Breast epithelium (tissue), 3 donors: ENCODE data around the gene CLSTN3.

Experiments used
- POLR2AphosphoS5 ChIP-seq, 3 donors: sonication (generic); formaldehyde crosslinking; IDR thresholded peaks; one replicate each; pipeline ENCODE4 v1.6.1; 2017; ENCODE audit warnings: antibody characterized with exemption in 3 of 3
- TF ChIP-seq, protein P1 (sequence below), 3 donors: fragments of 450-650 bp; IDR thresholded peaks; one replicate each; pipeline ENCODE4 v1.5.1; 2016 to 2017; ENCODE audit warnings: antibody characterized with exemption in 3 of 3, mild to moderate bottlenecking in 3 of 3, moderate library complexity in 3 of 3

DNA sequence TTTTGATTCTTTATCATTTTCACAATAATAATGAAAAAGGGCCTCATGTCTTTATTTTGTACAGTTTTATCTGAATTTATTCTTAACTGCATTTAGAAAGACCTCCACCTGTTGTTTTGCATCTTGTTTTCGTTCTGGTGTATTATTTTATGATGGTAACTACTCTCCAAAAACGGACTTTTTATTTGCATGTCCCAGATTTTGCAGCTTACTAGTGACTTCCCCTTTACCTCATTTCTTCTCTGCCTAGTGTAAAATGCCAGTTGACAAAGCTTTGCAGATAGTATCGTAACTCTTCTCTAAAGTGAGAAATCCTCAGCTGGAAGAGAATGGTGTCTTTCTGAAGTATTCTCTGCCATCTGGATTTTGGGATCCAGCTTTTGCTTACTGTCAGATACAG lies 76.5 kb downstream of the CLSTN3 start:
- TF ChIP-seq, protein P1, sequence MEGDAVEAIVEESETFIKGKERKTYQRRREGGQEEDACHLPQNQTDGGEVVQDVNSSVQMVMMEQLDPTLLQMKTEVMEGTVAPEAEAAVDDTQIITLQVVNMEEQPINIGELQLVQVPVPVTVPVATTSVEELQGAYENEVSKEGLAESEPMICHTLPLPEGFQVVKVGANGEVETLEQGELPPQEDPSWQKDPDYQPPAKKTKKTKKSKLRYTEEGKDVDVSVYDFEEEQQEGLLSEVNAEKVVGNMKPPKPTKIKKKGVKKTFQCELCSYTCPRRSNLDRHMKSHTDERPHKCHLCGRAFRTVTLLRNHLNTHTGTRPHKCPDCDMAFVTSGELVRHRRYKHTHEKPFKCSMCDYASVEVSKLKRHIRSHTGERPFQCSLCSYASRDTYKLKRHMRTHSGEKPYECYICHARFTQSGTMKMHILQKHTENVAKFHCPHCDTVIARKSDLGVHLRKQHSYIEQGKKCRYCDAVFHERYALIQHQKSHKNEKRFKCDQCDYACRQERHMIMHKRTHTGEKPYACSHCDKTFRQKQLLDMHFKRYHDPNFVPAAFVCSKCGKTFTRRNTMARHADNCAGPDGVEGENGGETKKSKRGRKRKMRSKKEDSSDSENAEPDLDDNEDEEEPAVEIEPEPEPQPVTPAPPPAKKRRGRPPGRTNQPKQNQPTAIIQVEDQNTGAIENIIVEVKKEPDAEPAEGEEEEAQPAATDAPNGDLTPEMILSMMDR (IDR thresholded peaks at IDR 0.05) = no peak
- TF ChIP-seq POLR2AphosphoS5 (IDR thresholded peaks at IDR 0.05) = no peak
